NCI-H128 (cell line): ENCODE data around the gene CLEC16A.

Experiments
- DNase-seq: peaks from one replicate; lab custom pipeline; 2025; ENCODE audit not compliant: unreplicated experiment; lab: John Stamatoyannopoulos, UW

Gene CLEC16A

GRCh38 chr16:11011326-11011725, 67.0 kb downstream of the CLEC16A start:
- DNase-seq: no peak

- no peak for DNase-seq
Measured at GRCh38 chr16:11012841-11013240, 68.5 kb downstream of the CLEC16A start.

GRCh38 chr16:11014136-11014535, 69.8 kb downstream of the CLEC16A start:
- DNase-seq: no peak

GRCh38 chr16:11015076-11015475, 70.7 kb downstream of the CLEC16A start:
- DNase-seq: no peak

GRCh38 chr16:11015607-11016006, 71.2 kb downstream of the CLEC16A start:
- DNase-seq: no peak

GRCh38 chr16:11016524-11016988, 72.2 kb downstream of the CLEC16A start:
- DNase-seq: no peak

GRCh38 chr16:11016993-11017392, 72.6 kb downstream of the CLEC16A start:
- DNase-seq: no peak

- no peak for DNase-seq
Measured at GRCh38 chr16:11017499-11017898, 73.1 kb downstream of the CLEC16A start.

GRCh38 chr16:11020388-11020787, 76.0 kb downstream of the CLEC16A start:
- DNase-seq: no peak

- DNase-seq: no peak
Measured at GRCh38 chr16:11020792-11021551, 76.6 kb downstream of the CLEC16A start.

GRCh38 chr16:11022002-11022401, 77.6 kb downstream of the CLEC16A start:
- DNase-seq: no peak

- DNase-seq: no peak
Measured at GRCh38 chr16:11023262-11024039, 79.1 kb downstream of the CLEC16A start.

GRCh38 chr16:11024333-11025053, 80.1 kb downstream of the CLEC16A start:
- DNase-seq: no peak

- no peak for DNase-seq
Measured at GRCh38 chr16:11025120-11025531, 80.8 kb downstream of the CLEC16A start.

- no peak for DNase-seq
Measured at GRCh38 chr16:11029948-11030347, 85.6 kb downstream of the CLEC16A start.

- no peak for DNase-seq
Measured at GRCh38 chr16:11030990-11031510, 86.7 kb downstream of the CLEC16A start.

- DNase-seq: no peak
Measured at GRCh38 chr16:11032000-11032921, 87.9 kb downstream of the CLEC16A start.

- no peak for DNase-seq
Measured at GRCh38 chr16:11032922-11033291, 88.5 kb downstream of the CLEC16A start.

GRCh38 chr16:11033629-11034420, 89.5 kb downstream of the CLEC16A start:
- no peak for DNase-seq
